Amniotic epithelial cell (primary cell): ENCODE measurements around the gene KANK4.

Experiments
- DNase-seq: peaks from one replicate; pipeline ENCODE4 v3.0.0-alpha.2; 2010; ENCODE audit warnings: low read depth

KANK4 gene

DNA sequence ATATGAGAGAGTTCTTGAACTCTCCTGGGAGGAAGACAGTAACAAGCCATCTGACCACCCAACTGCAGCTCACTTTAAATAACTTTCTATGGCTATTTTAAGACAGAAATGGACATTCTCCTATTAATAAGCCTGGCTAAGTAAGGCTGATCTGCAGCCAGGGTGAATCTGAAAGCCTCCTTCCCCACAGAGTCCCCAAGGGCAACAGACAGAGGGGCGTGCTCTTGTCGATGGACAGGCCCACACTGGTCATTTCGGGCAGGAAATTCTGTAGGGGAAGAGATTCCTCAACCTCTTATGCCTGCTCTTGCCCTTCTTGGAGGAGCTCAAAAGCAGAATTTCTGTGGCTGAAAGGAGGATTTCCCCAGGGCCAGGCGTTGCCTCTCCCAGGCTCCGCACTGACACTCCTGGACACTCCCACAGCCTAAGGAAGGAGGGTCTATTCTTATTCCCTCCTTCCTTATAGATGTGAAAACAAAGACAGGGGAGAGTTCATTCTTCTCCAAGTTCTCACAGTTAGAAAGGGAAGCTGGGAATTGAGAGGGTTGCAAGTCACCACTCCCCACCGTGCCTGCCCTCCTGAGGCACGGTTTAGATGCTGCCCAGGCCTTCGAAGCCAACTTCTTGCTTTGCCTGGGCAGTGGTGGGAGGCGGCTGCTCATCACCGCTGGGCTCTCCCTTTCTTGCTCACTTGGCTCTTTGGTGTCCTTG is 17.9 kb upstream of the KANK4 start:
- DNase-seq = no peak

DNA sequence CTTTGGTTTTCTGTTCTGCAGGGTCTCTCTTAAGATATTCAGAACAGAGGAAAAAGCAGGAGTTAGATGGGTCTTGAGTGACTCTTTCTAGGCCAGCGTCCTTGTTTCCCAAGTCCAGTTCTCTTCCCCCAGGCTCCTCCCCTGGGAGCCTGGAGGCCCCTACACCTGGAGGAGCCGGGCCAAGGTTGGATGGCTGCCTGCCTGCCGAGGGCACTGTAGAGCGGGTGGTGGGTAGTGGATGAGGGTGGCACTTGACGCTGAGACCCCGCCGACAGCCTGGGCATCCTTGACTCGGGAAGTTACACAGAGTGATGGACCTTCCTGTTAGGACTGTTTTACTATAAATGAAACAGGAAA is 17.4 kb upstream of the KANK4 start:
- no peak for DNase-seq

DNA sequence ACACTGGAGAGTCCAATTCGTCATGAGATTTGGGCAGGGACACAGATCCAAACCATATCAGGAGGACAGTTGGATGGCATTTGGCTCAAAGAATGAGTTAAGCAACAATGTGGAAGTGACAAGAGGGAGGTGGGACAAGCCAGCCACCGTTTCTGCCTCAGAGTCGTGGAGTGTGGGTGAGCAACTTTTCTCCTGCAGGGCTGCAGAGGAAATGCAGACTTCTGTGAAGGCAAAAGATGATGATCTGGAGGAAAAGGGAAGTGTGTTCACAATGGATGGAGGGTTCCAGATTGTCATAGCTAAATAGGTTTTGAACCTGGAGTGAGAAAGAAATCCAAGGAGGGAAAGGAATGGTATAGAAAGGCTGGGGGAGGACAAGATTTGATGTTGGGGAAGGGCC is 16.4 kb upstream of the KANK4 start:
- DNase-seq = no peak

DNA sequence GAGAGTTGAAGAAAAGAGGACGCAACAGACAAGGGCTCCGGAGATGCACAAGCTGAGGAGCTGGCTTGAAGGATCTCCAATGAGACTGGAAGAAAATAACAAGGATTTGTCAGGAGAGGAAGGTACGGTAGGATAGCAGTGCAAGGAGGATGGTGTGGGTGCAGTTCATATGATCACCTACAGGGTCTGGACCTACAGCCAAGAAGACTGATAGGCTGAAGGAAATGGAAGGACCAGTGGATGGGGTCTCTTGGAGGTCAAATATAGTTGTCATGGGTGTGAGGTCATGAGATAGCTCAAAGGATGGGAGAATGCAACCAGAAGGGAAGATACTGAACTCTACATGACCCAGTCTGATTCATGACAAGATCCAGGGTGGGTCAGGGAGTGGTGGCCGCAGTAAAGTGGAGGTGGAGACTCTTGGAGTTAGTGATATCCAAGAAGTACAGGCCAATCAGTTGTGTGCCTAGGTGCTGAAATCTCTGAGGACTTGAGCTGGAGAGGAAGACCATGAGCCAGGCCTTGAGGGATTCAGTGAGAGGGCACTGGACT is 15.3 kb upstream of the KANK4 start:
- DNase-seq = no peak

DNA sequence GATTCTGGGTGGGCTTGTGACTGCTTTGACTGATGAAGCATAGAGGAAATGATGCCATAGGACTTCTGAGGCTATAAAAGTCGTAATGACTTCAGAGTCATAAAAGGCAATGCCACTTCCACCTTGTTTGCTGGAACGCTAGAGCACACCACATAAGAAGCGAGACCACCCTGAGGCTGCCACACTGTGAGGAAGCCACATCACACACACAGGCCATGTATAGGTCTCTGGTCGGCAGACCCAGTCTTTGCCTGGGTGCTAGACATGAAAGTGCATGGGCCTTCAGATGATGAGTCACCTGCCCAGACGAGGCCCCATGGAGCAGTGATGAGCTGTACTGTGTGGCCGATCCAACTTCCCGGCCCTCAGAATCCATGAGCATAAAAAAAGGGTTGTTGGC is 14.2 kb upstream of the KANK4 start:
- no peak for DNase-seq

DNA sequence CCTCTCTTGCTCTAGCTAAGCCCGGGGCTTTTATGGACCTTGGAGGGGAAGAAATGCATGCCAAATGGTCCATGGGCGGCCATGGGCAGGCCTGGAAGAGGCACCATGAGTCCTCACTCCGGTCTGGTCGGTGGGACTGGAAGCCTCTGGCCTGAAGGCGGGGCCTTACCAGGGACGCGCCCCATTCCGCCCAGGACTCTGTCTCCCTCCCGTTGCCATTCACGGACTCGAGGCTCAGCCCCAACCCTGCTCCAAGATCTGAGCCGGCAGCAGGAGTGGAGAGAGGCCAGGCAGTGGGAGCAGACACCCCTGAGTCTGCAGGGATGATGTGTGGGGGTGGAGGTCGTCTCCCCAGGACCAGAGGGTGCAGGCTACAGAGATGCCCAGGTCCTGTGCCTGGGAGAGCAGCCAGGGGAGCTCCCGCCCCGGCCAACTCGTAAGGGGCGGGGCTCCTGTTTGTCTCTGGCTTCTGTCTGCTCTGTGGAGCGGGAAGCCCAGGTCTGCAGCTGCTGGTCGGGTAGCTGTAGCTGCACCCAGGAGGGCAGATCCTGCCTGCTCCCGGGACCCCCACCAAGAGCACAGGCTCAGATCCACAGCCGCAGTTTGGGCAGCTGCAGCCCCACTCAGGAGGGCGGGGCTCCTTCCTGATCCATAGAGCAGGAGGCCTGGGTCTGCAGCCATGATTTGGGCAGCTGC is 8.3 kb upstream of the KANK4 start:
- DNase-seq = no peak

DNA sequence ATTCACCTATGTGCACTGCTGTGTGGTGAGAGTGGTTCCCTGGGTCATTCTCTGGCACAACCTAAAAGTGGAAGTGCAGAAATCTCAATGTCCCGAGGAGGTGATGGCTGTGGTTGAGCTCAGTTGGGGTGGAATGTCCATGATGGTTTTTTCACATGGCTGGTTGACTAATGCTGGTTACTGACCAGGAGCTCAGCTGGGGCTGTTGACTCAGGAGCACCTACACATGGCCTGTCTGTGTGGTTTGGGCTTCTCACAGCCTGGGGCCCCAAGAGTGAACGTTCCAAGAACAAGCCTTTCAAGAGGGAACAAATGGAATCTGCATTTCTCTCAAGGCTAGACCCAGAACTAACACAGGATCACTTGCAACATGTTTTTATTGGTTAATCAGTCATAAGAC is 6.4 kb upstream of the KANK4 start:
- peak; percentile 53 for DNase-seq

DNA sequence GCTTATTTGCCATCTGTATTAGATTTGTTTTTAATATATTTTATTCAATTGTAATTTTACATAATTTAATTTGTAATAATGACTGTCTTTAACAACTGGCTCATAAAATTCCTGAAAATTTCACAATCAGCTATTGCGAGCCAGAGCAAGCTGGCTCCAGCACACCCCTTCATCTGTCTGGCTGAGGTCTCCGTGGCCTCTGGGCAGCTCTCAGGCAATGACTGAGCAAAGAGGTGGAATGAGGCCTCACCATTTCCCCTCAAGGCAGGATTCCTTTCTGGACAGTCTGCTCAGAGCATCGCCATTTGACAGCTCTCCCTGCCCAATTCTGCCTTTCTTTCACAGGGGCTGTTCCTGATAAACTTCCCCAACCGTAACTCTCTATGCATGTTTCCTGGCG is 5.8 kb upstream of the KANK4 start:
- DNase-seq = peak; percentile 51

DNA sequence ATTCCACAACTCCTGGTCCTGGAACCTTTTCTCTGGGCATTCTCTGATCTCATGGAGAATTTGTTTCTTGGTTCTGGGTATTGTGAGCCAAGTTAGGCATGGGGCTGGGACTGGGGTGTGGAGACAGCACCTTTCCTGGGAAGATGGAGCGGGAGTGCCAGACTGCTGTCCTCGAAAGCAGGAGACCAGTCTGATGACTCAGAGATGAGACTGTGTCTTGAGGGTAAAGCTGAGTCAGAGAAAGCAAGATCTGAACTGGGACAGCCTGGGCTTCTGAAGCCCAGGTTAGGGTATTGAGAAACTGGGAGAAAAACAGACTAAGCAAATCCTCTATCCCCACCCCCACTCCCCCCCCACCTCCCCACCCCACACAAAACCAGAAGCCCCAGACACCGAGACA is 2.2 kb upstream of the KANK4 start:
- peak; percentile 66 for DNase-seq

DNA sequence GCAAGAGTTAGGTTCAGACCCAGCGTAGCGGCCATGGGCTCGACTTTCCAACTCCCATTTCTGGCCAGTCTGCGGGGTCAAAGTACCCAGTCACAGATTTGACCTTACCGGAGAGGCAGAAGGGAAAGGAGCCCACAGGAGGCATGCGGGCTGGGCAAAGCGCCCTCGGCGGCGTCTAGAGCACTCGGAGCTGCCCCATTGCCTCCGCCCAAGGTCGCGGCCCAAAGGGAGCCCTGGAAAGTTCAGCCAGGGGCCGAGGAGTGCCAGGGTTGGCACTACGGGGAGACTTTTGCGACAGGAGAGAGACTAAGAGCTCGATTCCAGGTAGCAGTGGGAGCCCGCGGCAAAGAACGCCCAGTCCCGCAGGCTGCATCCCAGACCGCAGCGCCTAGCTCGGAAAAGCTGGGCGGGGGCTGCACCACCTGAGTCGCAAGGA is 896 bp downstream of the KANK4 start:
- DNase-seq = no peak

DNA sequence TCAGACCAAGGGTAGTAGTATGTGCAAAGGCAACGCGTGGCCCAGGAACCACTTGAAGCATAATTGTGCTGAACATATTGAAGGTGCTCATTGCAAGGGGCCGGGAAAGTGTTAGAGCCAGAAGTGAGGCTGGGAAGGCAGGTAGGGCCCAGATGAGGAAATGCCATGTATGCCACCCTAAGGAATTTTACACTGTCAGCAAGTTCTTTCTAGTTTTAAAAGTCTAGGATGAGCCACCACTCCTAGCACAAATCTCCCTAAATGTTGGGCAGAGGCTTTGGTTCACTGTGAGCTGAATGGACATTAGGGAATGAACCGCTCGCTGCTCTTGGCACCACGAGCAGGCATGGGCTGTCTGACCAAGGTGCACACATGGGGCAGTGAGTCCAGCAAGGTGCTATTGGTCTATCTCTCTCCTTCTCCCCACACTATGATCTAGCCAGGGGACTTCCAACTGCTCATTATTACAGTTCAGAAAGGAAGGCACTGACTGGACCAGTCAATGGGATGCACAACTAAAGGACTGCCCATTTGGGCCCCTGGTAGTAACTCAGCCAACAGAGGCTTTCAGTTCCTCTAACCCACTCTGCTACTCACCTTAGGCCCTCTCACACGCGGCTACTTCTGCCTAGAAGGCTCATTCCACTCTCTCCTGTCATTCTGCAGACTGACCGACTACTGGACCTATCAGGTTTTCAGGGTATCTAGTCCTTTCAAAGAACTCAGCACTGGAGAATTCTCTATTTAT is 2.0 kb downstream of the KANK4 start:
- no peak for DNase-seq

DNA sequence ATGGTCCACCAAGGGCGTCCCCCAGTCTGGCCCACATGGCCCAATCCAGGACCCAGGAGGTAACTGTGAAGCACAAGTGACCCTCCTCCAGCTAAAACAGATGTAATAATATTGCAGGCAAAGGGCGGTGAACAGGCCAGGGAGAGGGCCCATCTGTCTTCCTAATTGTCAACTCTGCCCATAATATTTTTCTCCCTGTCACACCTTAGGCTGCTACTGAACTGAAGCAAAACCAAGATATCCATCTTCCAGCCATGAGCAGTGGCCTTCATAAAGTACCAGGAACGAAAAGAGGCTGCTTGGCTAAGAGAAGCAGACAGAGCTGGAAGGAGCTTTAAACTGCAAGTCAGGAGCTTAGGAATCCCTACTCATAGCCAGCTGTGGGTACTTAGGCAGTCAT is 3.1 kb downstream of the KANK4 start:
- DNase-seq = no peak

DNA sequence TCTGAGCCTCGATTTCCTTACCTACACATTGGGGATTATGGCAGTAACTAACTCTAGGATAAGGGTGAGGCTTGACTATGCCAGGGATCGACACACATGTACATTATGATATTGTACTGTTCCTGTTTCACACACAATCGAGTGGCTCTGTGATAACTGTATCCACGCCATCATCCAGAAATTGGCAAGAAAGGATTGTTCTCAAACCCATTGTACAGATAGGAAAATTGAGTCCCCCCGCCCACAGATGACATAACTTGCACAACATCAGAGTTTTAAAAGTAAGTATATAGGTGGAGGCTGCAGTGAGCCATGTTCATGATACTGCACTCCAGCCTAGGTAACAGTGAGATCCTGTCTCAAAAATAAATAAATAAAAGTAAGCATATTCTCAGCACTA is 3.8 kb downstream of the KANK4 start:
- no peak for DNase-seq

DNA sequence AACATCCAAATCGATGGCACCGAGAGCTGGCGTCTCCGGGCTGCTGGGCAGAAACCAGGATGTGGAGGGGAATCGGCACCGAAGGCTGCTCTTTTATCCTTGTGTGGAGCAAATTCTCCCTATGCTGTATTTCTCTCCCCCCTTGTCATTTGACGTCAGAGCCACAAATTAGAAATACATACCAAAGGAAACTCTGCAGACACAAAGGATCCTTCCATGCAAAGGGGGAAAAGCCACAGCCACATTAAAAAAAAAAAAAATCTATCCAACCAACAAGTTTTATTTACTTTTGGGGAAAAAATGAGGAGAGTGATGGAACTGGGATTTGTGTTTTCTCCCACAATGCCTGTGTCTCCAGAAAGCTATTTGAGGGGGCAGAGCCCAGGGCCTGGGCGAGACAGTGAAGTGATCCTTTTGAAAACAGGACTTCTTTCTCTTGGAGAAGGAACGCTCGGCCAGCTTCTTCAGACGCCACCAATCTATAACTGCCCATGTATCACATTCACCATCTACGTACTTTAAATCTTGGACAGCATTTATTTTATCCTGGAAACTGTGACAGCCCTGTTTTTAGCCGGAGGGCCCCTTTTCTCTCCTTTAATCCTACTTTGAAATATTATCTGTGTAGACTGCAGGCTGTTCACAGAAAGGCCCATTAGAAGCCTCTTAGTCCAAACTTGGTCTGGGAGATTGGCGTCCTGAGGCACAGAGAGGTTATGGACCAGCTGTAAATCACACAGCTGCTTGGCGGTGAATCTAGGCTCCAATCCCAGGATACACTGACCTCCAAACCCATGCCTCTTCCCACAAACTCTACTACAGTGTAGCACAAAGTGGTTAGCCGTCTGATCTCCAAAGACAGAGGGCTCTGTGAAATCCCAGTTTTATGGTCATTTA is 4.5 kb downstream of the KANK4 start:
- no peak for DNase-seq

DNA sequence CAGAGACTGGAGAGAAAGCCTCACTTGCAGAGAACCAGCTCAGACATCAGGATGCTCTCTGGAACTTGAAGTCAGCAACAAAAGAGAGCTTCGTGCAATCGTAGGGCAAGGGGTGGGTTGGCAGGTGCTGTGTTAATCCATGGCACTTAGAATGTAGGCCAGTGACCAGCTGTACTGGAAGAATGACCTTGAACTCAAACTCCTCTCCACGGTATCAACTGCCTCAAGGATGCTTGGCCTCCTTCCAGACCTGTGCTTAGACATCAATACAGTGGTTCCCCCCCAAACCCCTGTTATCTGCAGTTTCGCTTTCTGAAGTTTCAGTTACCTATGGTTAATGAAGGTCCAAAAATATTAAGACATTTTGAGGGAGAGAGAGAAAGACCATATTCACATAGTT is 6.5 kb downstream of the KANK4 start:
- DNase-seq = no peak

DNA sequence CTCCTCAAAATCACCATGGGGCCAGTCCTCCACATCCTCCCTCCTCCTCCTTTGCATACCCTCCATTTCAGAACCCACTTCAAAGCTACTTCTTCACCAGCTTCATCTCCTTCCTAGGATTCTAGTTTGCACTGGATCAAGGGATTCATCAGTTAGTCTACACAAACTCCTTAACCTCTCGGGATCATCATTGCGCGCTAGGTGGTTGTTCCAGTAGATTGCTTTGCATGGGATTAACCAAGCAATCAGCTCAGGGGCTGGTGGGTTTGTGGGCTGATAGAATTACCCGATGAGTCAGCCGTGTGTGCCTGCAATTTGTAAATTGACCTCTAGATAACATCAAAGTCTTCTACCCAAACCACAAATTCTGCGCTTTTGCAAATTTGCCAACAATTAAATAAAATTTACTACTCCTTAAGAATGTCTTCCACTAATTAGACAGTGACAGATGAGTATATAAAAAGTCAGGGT is 7.7 kb downstream of the KANK4 start:
- no peak for DNase-seq

DNA sequence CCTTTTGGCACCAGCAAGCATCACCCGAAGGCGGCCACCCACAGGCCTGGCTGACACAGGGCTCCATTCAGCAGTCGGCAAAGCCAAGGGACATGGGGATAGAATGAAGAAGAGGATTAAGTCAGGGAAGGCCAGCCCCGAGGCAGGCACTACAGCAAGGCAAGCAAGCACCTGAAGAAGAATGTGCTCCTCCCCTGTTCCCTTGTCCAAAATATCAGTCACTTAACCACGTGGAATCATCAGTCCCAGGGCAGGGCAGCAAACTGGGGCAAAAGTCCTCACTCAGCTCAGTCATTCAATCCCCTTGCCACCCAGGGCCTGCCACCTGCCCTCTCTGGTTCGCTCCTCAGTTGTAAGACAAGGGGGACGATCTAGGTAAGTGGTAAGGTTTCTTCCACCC is 9.3 kb downstream of the KANK4 start:
- no peak for DNase-seq

DNA sequence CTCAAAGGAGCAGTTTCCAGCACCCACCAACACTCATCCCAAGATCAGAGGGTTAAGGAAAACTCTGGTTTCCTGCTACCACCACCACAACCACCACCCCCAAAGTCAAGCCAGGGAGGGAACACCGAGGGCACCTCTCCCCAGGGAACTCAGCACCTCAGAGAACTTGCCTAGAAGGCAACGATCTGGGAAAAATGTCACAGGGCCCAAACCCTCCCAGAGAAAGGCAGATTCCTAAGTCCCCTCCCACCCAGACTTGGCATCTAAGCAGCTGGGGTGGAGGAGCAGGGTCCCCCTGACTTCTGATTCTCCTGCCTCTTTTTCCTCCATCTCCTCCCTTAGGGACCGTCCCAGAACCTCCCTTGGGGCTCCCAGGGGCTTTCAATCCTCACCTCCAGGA is 10.6 kb downstream of the KANK4 start:
- no peak for DNase-seq

DNA sequence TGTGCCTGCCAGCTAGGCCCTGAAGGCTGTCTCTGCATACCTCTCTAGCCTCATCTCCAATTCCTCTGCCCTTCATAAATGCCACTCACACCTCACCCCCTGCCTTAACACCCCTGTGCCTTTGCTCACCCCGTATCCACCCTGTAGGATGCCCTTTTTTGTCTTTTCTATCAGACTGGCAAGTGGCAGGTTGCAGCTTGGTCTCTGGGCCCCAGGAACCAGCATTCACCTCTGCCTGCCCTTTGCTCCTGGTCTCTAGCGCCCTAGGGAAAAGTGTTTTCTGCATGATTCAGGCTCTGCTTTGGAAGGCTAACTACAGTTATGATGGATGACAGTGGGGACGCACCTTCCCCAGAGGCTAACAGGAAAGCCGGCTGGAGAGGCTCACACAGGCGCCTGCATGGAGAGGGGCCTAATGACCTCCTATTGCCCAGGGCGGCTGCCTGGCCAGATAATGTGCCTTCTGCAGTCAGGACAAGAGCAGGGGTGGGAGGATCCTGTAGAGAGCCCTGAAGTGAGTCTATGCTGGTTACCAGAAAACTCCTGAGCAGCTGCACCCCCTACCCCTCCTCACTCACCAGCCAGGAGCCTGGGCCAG is 11.2 kb downstream of the KANK4 start:
- no peak for DNase-seq

DNA sequence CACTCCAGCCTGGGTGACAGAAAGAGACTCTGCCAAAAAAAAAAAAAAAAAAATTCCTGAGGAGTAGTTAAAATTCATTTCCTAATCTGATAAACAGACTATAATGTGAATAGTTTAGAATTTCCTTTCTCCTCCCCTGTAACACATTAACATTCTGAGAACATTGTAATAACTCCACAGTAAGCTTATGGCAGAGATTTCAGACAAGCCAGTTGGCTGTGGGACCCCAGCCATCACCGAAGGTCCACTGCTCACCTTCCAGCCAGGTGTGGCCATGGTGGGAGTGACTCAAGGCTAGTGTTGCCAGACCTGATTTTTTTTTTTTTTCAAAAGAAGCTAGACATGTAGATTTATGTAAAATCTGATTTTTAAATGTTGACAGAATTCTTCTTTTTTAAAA is 11.8 kb downstream of the KANK4 start:
- DNase-seq = no peak

DNA sequence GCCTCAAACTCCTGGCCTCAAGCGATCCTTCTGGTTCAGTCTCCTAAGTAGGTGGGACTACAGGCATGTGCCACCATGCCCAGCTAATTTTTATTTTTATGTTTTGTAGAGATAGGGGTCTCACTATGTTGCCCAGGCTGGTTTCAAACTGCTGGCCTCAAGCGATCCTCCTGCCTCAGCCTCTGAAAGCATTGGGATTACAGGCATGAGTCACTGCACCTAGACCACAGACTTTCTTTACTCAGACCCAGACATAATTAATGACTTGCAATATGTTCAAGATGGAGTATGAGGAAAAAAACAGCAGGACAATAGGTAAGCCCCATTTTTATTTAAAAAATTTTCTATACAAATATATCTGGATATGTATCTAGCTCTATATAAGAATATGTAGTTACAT is 13.2 kb downstream of the KANK4 start:
- no peak for DNase-seq

DNA sequence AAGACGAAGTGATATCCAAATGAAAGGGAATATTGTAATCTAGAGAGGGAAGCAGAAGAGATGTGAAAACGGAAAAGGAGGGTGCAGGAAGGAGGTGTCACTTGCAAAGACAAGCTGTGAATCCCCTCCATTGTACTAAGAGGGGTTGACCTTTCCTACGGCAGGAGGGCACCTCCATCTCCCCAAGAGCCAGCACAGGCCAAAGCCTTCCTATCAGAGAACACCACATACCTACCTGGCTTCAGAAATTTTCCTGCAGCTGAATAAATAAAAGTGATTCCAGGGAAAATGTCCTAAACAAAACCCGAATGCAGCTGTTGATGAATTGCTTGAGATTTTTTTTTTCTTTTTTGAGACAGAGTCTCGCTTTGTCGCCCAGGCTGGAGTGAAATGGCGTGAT is 14.3 kb downstream of the KANK4 start:
- DNase-seq = no peak
